Central memory CD8-positive, alpha-beta T cell (primary cell): ENCODE results near the gene KAT6B.
A peak's percentile ranks its signal among the peaks of the same experiment; 100 is the strongest.

Source experiments
- ATAC-seq: fragments of 150-1000 bp; cut with Tn5 transposase; replicated peaks from 2 replicates; pipeline ENCODE4 v1.10.0; 2022; ENCODE audit warnings: mild to moderate bottlenecking, moderate FRiP score, moderate number of reproducible peaks; ENCODE audit not compliant: poor library complexity, severe bottlenecking; ENCODE audit errors: extremely low read depth
- DNase-seq, 2 donors: peaks; one replicate each; pipeline ENCODE4 v3.0.0; 2021; ENCODE audit warnings: low spot score in 2 of 2
- H3K27ac Mint-ChIP-seq: one replicate; pipeline ENCODE4 v1.8.0; 2022; ENCODE audit warnings: low read depth, mild to moderate bottlenecking, moderate library complexity, mixed read lengths
- H3K27me3 Mint-ChIP-seq: one replicate; pipeline ENCODE4 v1.8.0; 2022; ENCODE audit warnings: mixed read lengths
- H3K36me3 Mint-ChIP-seq: one replicate; pipeline ENCODE4 v1.8.0; 2022; ENCODE audit warnings: mild to moderate bottlenecking, moderate library complexity, mixed read lengths; ENCODE audit not compliant: insufficient read depth
- H3K4me1 Mint-ChIP-seq: one replicate; pipeline ENCODE4 v1.8.0; 2022; ENCODE audit warnings: mixed read lengths
- H3K4me3 Mint-ChIP-seq: one replicate; pipeline ENCODE4 v1.8.0; 2022; ENCODE audit warnings: mild to moderate bottlenecking, moderate library complexity, mixed read lengths
- H3K9me3 Mint-ChIP-seq: one replicate; pipeline ENCODE4 v1.8.0; 2022; ENCODE audit warnings: mixed read lengths

Gene KAT6B

DNA sequence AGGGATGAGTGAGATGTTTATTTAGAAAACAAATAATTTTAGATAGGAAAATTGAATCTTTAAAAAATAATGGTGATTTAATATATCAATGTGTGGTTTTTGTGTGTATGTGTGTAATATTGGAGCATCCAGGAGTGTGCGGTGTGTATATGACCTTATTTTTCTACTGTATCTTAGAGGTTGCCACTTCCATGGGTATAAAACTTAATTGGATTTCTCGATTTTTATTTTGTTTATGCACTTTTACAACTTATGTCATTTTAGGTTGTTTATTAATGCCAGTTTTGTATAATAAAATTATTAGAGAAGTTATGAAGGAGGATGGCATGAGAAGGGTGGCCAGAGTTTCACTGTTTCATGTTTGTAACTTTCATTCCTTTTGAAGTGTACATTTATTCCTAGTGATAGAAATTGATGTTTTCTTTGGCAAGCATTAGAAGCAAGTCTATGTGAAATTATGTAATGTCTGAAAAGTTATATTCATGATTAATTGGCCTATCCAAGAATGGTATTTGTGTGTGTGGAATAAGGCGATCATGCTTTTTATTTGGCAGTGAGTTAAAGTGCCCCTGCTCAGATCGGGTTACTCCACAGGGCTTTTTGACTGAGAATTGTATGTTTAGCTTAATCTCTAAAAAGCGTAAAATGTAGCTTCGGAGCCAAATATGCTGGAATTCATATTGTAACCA, 110.3 kb downstream of the KAT6B start:
- Mint-ChIP-seq H3K4me1 (peaks cover 59% of the 10 kb centered on the region), H3K4me3 (no peak overlapping the region), H3K36me3 (peaks cover 2% of the 10 kb centered on the region), H3K9me3 (no peaks in the 10 kb centered on the region), H3K27me3 (no peaks in the 10 kb centered on the region), H3K27ac (no peak overlapping the region)
- no peak for ATAC-seq
- no peak for DNase-seq

DNA sequence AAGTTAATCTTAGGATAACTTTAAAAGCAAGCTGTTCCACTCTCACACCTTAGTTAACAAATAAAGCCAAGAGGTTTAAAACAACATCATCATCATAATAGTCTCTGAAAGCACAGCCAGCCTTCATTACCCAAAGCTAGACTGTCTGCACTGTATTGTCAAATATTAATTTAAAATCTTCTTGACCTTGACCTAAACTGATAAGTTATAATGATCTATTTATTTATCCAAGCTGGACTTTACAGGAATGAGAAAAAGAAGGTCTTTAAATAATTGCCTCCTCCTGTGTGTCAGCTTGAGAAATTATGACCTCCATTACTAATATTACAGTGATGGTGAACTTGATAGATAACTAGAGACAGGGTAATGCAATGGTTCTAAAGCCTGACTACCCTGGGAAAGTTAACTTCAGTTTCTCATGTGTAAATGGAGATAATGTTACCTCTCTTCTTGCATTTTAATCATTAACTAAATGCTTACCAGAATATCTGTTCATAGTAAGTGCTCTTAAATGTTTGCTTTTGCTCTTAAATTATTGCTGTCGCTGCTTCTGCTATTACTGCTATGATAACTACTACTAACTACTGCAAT, 111.0 kb downstream of the KAT6B start:
- Mint-ChIP-seq H3K27ac (no peak overlapping the region), H3K4me3 (no peak overlapping the region), H3K4me1 (peaks cover 53% of the 10 kb centered on the region), H3K9me3 (no peaks in the 10 kb centered on the region), H3K27me3 (no peaks in the 10 kb centered on the region), H3K36me3 (no peaks in the 10 kb centered on the region)
- DNase-seq = no peak
- no peak for ATAC-seq

DNA sequence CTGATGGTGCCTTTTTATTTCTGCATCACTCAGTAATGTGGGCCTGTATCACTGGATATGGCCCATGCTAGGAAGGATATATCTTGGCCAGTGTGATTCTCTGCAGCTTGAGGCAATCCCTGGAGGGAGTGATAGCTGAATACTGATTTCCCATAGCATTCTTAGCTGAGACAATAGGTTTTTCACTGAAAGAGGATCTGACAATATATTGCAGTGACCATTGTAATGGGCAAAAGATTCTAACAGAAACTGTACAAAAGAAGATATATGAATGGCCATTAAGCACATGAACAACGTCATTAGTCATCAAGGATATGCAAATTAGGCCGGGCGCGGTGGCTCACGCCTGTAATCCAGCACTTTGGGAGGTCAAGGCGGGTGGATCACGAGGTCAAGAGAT, 117.8 kb downstream of the KAT6B start:
- Mint-ChIP-seq H3K27ac (no peak overlapping the region), H3K27me3 (no peaks in the 10 kb centered on the region), H3K4me3 (no peak overlapping the region), H3K4me1 (peaks cover 50% of the 10 kb centered on the region), H3K36me3 (no peaks in the 10 kb centered on the region), H3K9me3 (no peaks in the 10 kb centered on the region)
- ATAC-seq (no peak), DNase-seq (no peak)

DNA sequence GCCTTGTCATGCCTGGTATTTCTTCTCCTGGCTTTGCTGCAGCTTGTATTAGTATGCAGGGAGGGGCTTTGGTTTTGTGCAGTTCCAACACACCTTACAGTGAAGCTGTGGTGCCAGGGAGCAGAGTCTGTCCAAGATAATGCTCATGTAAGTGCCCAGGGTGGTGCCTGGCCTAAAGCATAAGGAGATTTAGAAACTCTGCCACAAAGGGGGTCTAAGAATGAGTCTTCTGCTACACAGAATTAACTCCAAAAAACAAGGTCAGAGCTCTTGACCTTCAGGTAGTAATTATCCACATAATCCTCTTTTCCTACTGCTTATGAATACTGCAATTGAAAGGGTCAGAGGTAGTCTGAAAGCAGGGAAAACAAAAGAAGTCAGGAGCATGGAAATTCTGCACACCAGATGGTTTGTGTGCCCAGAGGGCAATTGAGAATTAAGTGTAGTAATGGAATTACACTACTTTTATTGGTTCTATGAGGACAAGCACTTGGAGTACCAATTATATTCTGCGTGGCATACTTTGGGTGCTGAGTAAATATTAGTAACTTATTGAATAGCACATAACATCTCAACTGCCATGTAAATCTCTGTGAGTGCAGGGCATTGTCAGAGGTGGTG, 121.5 kb downstream of the KAT6B start:
- DNase-seq = no peak
- no peak overlapping the region for H3K27ac Mint-ChIP-seq
- no peak overlapping the region for H3K4me3 Mint-ChIP-seq
- H3K27me3 Mint-ChIP-seq = no peaks in the 10 kb centered on the region
- no peak for ATAC-seq
- no peaks in the 10 kb centered on the region for H3K9me3 Mint-ChIP-seq
- H3K36me3 Mint-ChIP-seq = no peaks in the 10 kb centered on the region
- peaks cover 41% of the 10 kb centered on the region for H3K4me1 Mint-ChIP-seq

DNA sequence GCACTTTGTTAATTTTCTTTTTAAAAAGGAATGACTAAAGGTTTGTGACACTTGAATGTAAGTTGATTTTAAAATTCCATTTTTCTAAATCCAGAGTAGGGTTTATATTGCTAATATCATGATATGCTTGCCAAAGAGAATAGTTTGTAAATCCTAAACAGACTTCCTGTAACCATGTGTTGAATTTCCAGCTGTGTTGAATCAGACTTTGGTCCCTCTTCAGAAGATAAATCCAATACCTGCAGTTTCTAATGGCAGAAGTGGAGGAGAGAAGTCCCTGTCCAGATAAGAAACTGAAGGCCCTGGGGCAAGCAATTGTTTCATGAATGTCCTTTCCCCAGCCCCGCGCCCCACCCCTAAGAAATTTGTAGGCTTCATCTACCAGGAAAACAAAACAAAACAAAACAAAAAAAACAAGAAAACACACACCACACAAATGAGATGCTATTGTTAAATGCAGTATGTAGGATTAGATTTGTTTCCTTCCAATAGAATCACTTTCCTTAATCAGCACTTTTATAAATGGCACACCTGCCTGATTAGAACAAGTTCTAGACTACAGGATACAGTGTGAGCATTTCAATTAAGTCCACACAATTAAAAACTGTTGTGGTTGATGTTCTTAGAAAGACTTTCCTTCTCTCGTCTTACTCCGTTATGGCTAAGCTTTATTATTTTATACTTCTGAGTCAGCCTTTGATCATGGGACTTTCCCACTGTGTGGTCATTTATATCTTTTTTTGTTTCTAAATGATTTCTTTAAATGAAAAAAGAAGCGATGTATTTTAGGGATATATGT, 122.8 kb downstream of the KAT6B start:
- no peaks in the 10 kb centered on the region for H3K27me3 Mint-ChIP-seq
- no peak overlapping the region for H3K4me3 Mint-ChIP-seq
- H3K9me3 Mint-ChIP-seq = no peaks in the 10 kb centered on the region
- ATAC-seq = no peak
- DNase-seq = no peak
- no peaks in the 10 kb centered on the region for H3K36me3 Mint-ChIP-seq
- peaks cover 43% of the 10 kb centered on the region for H3K4me1 Mint-ChIP-seq
- no peak overlapping the region for H3K27ac Mint-ChIP-seq

DNA sequence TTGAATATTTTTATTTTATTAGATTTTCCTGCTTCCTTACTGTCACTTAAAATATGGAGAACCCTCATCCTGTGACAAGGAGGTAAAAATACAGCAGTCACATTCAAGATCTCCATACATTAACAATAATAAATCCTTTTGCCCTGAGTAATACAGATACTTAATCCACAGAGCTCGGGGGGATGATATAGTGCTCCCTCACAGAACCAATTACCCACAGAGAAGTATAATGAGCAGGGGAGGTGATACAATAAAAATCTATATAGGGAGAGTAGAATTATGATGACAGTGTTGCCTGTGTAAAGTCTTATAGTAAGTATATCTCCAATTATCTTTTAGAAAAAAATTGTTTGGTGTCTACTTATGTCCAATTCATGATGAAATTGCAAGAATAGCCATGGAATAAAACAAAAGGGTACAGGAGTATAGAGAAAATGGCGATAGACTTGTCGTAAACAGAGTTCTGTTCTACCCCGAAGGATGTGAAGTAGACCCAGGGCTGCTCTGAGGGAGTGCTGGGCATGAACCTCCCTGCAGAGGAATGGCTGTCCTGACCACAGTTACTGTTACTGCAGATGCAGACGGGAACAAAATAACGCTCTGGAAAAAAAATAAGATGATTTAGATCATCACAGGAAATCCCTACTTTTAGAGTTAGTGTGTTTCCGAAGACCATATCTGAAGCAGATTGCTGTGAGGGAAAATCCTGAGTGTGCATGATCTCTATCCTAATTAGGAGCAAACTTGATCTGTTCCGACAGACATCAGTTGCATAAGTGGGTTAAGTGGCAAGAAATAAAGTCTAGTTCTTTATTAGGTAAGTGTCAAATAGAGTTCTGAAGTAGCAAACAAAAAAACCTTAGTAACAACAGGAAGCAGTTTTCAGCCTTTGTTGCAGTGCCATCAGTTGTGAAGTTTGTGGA, 123.7 kb downstream of the KAT6B start:
- no peak overlapping the region for H3K27ac Mint-ChIP-seq
- ATAC-seq (no peak), DNase-seq (no peak)
- H3K36me3 Mint-ChIP-seq = no peaks in the 10 kb centered on the region
- no peaks in the 10 kb centered on the region for H3K27me3 Mint-ChIP-seq
- no peak overlapping the region for H3K4me3 Mint-ChIP-seq
- H3K9me3 Mint-ChIP-seq = no peaks in the 10 kb centered on the region
- peaks cover 39% of the 10 kb centered on the region for H3K4me1 Mint-ChIP-seq

DNA sequence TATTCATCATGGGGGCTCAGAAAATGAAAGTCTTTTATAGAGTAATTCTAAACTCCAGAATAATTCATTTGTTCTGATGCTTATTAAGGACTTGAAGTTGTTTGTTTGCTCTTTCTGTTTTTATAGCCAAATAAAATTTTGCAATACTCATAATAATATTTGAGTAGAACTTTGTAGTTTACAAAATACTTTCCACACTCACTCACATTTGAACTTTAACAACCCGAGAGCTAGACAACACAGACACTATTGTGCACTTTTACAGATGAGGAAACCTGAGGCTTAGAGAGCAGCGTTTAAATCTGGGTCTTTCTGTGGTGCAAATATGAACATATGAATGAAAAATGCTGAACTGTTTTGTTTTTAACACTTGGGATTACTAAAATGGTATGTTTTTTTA, 126.8 kb downstream of the KAT6B start:
- Mint-ChIP-seq H3K4me3 (no peak overlapping the region), H3K27me3 (no peaks in the 10 kb centered on the region), H3K9me3 (no peaks in the 10 kb centered on the region), H3K36me3 (no peaks in the 10 kb centered on the region), H3K27ac (no peak overlapping the region), H3K4me1 (peaks cover 25% of the 10 kb centered on the region)
- no peak for ATAC-seq
- DNase-seq = no peak

DNA sequence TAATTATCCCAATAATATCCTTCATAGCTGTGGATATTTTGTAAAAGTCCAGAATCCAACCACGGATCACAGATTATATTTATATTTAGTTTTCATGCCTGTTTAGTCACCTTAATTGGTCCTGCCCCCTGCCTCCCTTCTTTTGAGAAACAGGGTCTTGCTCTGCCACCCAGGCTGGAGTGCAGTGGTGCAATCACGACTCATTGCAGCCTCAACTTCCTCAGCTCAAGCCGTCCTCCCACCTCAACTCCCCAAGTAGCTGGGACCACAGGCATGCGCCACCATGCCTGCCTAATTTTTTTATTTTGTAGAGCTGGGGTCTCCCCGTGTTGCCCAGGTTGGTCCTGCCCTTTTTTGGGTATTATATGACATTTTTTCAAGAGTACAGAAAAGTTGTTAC, 129.4 kb downstream of the KAT6B start:
- Mint-ChIP-seq H3K36me3 (no peaks in the 10 kb centered on the region), H3K27ac (no peak overlapping the region), H3K4me3 (no peak overlapping the region), H3K27me3 (no peaks in the 10 kb centered on the region), H3K9me3 (no peaks in the 10 kb centered on the region), H3K4me1 (peaks cover 20% of the 10 kb centered on the region)
- ATAC-seq (no peak), DNase-seq (no peak)

DNA sequence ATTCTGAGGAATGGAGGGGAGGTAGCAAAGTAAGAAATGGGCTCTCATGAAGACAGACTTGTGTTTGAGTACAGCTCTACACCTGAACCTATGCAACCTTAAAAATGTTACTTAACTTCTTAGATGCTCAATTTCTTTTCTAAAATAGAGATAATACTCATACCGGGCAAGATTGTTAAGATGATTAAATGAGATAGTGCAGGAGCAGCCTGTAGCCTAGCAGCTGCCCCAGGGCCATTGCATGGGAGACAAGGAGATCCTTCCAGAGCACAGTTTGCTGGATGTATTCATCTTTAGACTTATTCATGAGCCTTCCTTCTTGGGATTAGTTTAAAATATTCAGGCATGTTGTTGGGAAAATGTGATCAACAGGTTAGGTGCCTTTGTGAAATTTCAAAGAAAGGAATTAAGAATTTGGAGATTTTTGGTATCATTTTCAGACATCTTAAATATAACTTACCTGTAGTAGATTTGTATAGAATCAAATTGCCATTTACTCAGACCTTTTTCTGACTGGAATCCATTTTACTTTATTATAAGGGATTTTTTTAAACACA, 130.2 kb downstream of the KAT6B start:
- Mint-ChIP-seq H3K9me3 (no peaks in the 10 kb centered on the region), H3K4me3 (no peak overlapping the region), H3K27me3 (no peaks in the 10 kb centered on the region), H3K4me1 (peaks cover 15% of the 10 kb centered on the region), H3K36me3 (peaks cover 2% of the 10 kb centered on the region), H3K27ac (peak overlapping the region; percentile 38)
- DNase-seq = no peak
- ATAC-seq = no peak

DNA sequence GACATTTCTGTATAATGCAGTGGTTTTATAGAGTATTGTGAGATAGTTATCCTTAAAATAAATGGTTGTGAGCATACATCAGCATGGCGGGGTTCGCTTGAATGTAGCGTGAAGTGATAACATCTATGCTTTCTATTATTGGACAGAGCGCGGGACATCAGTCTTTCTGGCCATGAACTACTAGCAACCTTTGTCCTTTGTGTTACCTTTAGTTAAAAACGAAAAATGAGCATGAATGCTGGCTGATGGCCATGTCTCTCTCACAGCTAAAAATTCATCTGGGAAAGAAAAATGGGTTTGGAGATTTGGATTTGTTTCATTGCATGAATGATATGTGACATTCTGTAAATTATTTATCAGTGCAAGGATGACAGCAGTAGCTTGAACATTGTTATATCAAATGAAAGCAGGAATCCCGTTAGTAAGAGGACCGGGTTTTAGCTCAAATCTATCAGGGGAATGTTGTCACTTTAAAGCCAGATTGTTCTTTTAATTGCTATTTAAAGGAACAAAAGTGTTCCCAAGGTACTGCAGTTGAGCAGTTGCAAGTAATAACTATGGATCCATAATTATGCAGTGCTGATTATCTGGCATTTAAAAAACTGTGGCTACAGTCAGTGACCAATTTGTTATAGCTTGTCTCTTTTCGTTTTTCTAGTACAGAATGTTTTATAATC, 131.0 kb downstream of the KAT6B start:
- Mint-ChIP-seq H3K27ac (peak overlapping the region; percentile 38), H3K36me3 (peaks cover 5% of the 10 kb centered on the region), H3K9me3 (no peaks in the 10 kb centered on the region), H3K4me1 (peaks cover 15% of the 10 kb centered on the region), H3K27me3 (no peaks in the 10 kb centered on the region), H3K4me3 (no peak overlapping the region)
- DNase-seq (no peak), ATAC-seq (no peak)

DNA sequence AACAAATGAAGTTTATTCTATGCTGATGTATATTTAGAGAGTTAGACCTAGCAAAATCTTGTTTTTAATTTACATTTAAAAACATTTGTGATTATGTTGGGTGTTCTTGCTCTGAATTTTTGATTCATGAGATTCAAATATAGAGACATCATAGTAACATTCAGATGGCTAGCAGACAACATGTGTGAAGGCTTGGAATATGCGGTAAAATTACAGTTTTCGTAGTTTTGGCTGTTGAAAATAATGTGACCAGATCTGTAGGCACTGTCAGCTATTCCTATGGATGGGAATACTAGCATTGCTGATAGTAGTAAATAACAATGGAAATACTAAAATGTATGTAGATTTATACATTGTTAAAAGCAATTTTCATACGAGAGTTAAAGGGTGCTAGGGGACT, 131.9 kb downstream of the KAT6B start:
- H3K36me3 Mint-ChIP-seq = peaks cover 5% of the 10 kb centered on the region
- no peak overlapping the region for H3K4me3 Mint-ChIP-seq
- H3K27me3 Mint-ChIP-seq = no peaks in the 10 kb centered on the region
- DNase-seq (no peak), ATAC-seq (no peak)
- peaks cover 11% of the 10 kb centered on the region for H3K4me1 Mint-ChIP-seq
- H3K27ac Mint-ChIP-seq = no peak overlapping the region
- no peaks in the 10 kb centered on the region for H3K9me3 Mint-ChIP-seq
